ENCODE data around the gene ABCC9. TPM values are rescaled to one million over a fixed set of nuclear protein-coding genes. Genes with fewer than 3 reads are reported as not detected.
"Not testable (repeated sequence)": the region's sequence is repeated elsewhere in the genome, so short reads cannot be mapped to it uniquely, and the experiment has no call there.

The ABCC9 gene
- total RNA-seq, 1 donor from 2014 or later: 0.02 TPM

DNA sequence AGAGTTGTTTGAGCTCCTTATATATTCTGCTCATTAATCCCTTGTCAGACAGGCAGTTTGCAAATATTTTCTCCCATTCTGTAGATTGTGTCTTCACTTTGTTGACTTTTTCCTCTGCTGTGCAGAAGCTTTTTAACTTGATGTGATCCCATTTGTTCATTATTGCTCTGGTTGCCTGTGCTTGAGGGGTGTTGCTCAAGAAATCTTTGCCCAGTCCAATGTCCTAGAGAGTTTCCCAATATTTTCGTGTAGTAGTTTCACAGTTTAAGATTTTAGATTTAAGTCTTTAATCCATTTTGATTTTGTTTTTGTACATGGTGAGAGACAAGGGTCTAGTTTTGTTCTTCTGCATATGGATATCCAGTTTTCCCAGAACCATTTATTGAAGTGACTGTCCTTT, 19.8 kb downstream of the ABCC9 start:
- intact Hi-C loops (cut with micrococcal nuclease): no loop called here
- H3K27me3 Mint-ChIP-seq (ENCODE audit: low read depth): peaks cover 2% of the 10 kb centered on the region
- no peaks in the 10 kb centered on the region for H3K9me3 Mint-ChIP-seq
- no peak for DNase-seq (ENCODE audit: low spot score)
- H3K4me1 Mint-ChIP-seq (ENCODE audit: low read depth): no peaks in the 10 kb centered on the region
- H3K27ac Mint-ChIP-seq: no peak overlapping the region
- no peaks in the 10 kb centered on the region for H3K36me3 Mint-ChIP-seq (ENCODE audit: low read depth)
- H3K4me3 Mint-ChIP-seq (ENCODE audit: low read depth): no peak overlapping the region

DNA sequence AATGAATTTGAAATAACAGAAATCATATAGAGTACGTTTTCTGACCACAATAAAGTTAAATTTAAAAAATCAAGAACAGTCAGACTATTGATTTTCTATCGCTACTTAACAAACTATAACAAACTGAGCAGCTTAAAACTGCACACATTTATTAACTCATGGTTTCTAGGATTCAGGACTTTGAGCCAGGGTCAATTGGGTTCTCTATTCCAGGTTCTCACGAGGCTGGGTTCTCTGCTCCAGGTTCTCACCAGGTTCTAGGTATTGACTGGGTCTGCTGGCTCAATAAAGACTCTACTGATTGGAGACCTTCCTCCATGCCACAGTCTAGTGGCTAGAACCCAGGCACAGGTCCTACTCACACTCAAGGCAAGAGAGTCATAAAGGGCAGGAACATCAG, 22.8 kb downstream of the ABCC9 start:
- H3K4me3 Mint-ChIP-seq (ENCODE audit: low read depth): no peak overlapping the region
- H3K27ac Mint-ChIP-seq: no peak overlapping the region
- intact Hi-C loops (cut with micrococcal nuclease): no loop called here
- no peaks in the 10 kb centered on the region for H3K4me1 Mint-ChIP-seq (ENCODE audit: low read depth)
- H3K27me3 Mint-ChIP-seq (ENCODE audit: low read depth): peaks cover 2% of the 10 kb centered on the region
- H3K9me3 Mint-ChIP-seq: no peaks in the 10 kb centered on the region
- no peak for DNase-seq (ENCODE audit: low spot score)
- H3K36me3 Mint-ChIP-seq (ENCODE audit: low read depth): no peaks in the 10 kb centered on the region

- H3K4me1 Mint-ChIP-seq (ENCODE audit: low read depth): no peaks in the 10 kb centered on the region
- DNase-seq (ENCODE audit: low spot score): no peak
- H3K4me3 Mint-ChIP-seq (ENCODE audit: low read depth): no peak overlapping the region
- H3K36me3 Mint-ChIP-seq (ENCODE audit: low read depth): no peaks in the 10 kb centered on the region
- peaks cover 2% of the 10 kb centered on the region for H3K27me3 Mint-ChIP-seq (ENCODE audit: low read depth)
- no peaks in the 10 kb centered on the region for H3K9me3 Mint-ChIP-seq
- H3K27ac Mint-ChIP-seq: no peak overlapping the region
- intact Hi-C loops (cut with micrococcal nuclease): no loop called here
These were observed 27.4 kb downstream of the ABCC9 start for GRCh38 chr12:21913823-21914222.

DNA sequence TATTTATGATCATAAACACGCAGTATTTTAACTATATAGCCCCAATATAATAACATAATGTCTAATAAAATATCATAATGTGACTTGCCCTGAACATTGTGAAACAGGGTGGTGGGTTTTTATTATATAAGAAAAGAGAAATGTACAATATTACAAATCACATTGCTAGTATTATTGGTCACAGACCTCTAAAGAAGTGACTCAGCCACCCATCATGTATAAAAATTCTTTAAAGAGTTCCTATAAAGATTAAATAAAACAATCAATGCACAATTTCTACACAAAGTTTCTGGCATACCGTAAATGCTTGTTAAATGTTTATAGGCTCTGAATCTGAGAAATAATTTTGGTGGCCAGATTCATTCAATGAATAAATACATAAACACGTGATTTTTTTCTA, 28.9 kb downstream of the ABCC9 start:
- Mint-ChIP-seq H3K36me3 (ENCODE audit: low read depth) (no peaks in the 10 kb centered on the region), H3K4me1 (ENCODE audit: low read depth) (no peaks in the 10 kb centered on the region), H3K27ac (no peak overlapping the region), H3K27me3 (ENCODE audit: low read depth) (no peaks in the 10 kb centered on the region), H3K4me3 (ENCODE audit: low read depth) (no peak overlapping the region), H3K9me3 (no peaks in the 10 kb centered on the region)
- intact Hi-C loops (cut with micrococcal nuclease): no loop called here
- no peak for DNase-seq (ENCODE audit: low spot score)

- H3K27me3 Mint-ChIP-seq (ENCODE audit: low read depth): no peaks in the 10 kb centered on the region
- no peak overlapping the region for H3K27ac Mint-ChIP-seq
- H3K4me3 Mint-ChIP-seq (ENCODE audit: low read depth): no peak overlapping the region
- H3K9me3 Mint-ChIP-seq: no peaks in the 10 kb centered on the region
- no peak for DNase-seq (ENCODE audit: low spot score)
- no peaks in the 10 kb centered on the region for H3K4me1 Mint-ChIP-seq (ENCODE audit: low read depth)
- H3K36me3 Mint-ChIP-seq (ENCODE audit: low read depth): no peaks in the 10 kb centered on the region
- intact Hi-C loops (cut with micrococcal nuclease): no loop called here
These were observed 29.4 kb downstream of the ABCC9 start for GRCh38 chr12:21911832-21912231.

GRCh38 chr12:21910657-21911056, 30.6 kb downstream of the ABCC9 start:
- no peak overlapping the region for H3K27ac Mint-ChIP-seq
- no peak for DNase-seq (ENCODE audit: low spot score)
- no peak overlapping the region for H3K4me3 Mint-ChIP-seq (ENCODE audit: low read depth)
- intact Hi-C loops (cut with micrococcal nuclease): no loop called here
- H3K4me1 Mint-ChIP-seq (ENCODE audit: low read depth): no peaks in the 10 kb centered on the region
- no peaks in the 10 kb centered on the region for H3K36me3 Mint-ChIP-seq (ENCODE audit: low read depth)
- no peaks in the 10 kb centered on the region for H3K9me3 Mint-ChIP-seq
- no peaks in the 10 kb centered on the region for H3K27me3 Mint-ChIP-seq (ENCODE audit: low read depth)

DNA sequence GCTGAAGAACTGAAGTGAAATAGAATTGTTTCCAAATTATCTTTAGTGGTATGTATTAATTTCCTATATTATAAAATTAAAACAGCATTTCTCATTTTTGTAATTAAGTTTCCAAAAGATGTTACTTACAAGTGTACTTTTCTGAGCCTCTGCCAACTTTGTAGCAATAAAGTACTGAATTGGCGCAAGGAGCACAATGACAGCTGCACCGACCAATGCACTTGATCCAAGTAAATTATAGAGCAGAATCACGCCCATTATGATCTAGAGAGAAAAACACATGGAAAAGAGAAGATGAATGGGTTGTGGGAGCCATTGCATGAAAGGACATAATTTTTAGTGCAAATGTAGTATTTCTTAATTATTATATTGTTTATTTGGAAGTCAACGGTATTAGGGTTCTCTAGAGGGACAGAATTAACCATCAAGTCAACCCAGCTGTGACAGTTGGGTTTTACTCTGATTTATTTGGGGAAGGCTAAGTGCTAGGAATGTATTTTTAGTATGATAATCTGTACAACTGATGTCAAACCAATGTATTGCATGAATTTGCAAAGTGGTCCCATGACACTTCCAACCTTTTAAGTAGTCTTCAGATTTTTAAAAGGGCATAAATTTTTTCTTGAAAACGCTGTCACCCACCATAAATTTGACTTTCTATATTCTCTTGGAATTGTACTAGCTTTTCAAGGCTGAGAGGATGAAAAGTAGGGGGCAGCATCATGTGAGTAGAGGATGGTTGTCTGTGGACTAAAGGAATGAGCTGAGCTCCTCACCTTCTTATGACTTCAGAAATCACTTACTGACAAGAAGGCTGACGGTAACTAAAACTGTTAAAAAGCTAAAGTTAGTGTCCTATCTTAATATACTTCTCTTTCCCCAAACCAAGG, 33.0 kb downstream of the ABCC9 start:
- Mint-ChIP-seq H3K36me3 (ENCODE audit: low read depth) (no peaks in the 10 kb centered on the region), H3K27ac (no peak overlapping the region), H3K27me3 (ENCODE audit: low read depth) (no peaks in the 10 kb centered on the region), H3K9me3 (no peaks in the 10 kb centered on the region), H3K4me3 (ENCODE audit: low read depth) (no peak overlapping the region), H3K4me1 (ENCODE audit: low read depth) (no peaks in the 10 kb centered on the region)
- intact Hi-C loops (cut with micrococcal nuclease): no loop called here
- no peak for DNase-seq (ENCODE audit: low spot score)

DNA sequence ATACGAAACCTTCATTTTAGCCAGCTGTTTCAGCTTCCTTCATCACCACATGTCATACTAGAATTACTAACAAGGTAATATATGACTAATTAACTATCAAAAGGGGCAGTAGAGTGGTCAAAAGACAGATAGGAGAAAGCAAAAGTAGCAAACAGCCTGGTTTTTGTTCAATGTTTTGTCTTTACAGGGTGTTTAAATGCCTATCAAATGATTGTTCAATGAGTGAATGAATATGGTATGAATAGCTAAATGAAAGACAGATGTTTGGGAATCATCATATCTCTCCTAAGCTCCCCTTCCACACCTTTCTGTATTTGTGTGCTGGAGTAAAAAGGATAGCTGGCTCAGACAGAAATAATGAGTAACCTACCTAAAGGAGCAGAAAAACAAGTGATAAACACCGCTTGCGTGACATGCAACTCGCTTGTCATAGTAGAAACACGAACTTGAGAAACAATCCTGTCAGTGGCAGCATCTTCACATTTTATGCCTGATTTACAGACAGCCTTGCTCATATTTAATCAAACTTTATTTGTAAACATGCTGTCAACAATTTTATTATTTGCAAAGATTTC, 34.2 kb downstream of the ABCC9 start:
- Mint-ChIP-seq H3K9me3 (no peaks in the 10 kb centered on the region), H3K36me3 (ENCODE audit: low read depth) (no peaks in the 10 kb centered on the region), H3K27me3 (ENCODE audit: low read depth) (no peaks in the 10 kb centered on the region), H3K4me1 (ENCODE audit: low read depth) (no peaks in the 10 kb centered on the region), H3K4me3 (ENCODE audit: low read depth) (no peak overlapping the region), H3K27ac (no peak overlapping the region)
- no peak for DNase-seq (ENCODE audit: low spot score)
- intact Hi-C loops (cut with micrococcal nuclease): no loop called here

- intact Hi-C loops (cut with micrococcal nuclease): not testable (repeated sequence)
These were observed 41.7 kb downstream of the ABCC9 start for GRCh38 chr12:21899532-21899931.

DNA sequence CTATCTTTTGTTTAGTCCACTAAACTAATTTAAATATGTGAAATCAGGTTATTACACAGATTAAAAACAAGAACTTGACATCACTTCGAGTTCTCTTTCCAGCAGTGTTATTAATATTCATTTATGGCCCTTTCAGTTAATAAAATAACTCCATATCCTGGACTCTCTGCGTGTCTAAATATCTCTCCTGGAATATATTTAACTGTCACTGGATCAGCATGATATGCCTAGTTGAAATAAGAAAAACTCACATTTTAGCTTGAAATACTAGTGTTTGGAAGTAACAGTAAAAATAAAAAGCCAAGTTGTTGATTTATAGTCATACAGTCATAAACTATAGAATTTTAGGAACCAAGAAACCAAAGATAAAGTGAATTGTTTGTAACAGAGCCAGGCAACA, 45.6 kb downstream of the ABCC9 start:
- no peak overlapping the region for H3K27ac Mint-ChIP-seq
- no peaks in the 10 kb centered on the region for H3K4me1 Mint-ChIP-seq (ENCODE audit: low read depth)
- DNase-seq (ENCODE audit: low spot score): no peak
- no peaks in the 10 kb centered on the region for H3K27me3 Mint-ChIP-seq (ENCODE audit: low read depth)
- no peaks in the 10 kb centered on the region for H3K9me3 Mint-ChIP-seq
- no peaks in the 10 kb centered on the region for H3K36me3 Mint-ChIP-seq (ENCODE audit: low read depth)
- no peak overlapping the region for H3K4me3 Mint-ChIP-seq (ENCODE audit: low read depth)
- intact Hi-C loops (cut with micrococcal nuclease): no loop called here

More at GRCh38 chr12:21899532-21899931, 41.7 kb downstream of the ABCC9 start:
- H3K27me3 Mint-ChIP-seq (ENCODE audit: low read depth); H3K36me3 Mint-ChIP-seq (ENCODE audit: low read depth); H3K9me3 Mint-ChIP-seq; H3K4me1 Mint-ChIP-seq (ENCODE audit: low read depth); DNase-seq (ENCODE audit: low spot score); H3K4me3 Mint-ChIP-seq (ENCODE audit: low read depth); H3K27ac Mint-ChIP-seq: not testable (repeated sequence)

DNA sequence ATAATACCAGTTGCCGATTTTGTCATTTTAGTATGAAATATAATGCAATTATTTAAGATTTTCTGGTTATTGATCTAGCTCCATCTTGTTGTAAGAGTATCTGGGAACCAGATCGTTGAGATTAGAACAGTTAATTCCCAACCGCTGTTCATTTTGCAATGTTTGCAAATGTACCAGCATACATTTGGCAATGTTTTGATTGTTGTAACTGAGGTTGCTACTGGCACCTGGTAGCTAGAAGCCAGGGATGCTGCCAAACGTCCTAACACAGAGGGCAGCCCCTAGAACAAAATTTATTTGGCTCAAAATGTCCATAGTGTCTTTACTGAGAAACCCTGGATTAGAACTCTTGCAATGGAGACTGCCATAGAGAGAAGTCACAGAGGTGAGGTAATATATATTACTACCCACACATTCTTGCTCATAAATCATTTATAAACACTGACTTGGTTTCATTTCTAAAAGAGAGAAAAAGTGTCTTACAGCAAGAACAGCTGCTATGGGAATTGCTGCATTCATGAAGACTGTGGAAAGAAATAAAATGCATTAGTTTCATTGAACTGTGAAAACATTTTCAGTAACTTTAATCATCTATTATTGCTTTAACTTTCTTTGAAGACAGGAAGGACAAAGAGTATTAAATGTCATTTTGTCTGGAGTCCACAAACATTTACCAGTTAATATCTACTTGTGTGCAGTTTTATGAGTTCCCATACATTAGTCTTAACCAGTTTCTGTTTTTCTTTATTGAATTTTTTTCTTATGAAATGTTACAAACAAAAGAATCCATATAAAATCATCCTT, 46.2 kb downstream of the ABCC9 start:
- no peak overlapping the region for H3K4me3 Mint-ChIP-seq (ENCODE audit: low read depth)
- intact Hi-C loops (cut with micrococcal nuclease): no loop called here
- no peak for DNase-seq (ENCODE audit: low spot score)
- H3K36me3 Mint-ChIP-seq (ENCODE audit: low read depth): no peaks in the 10 kb centered on the region
- no peaks in the 10 kb centered on the region for H3K9me3 Mint-ChIP-seq
- no peaks in the 10 kb centered on the region for H3K27me3 Mint-ChIP-seq (ENCODE audit: low read depth)
- no peaks in the 10 kb centered on the region for H3K4me1 Mint-ChIP-seq (ENCODE audit: low read depth)
- no peak overlapping the region for H3K27ac Mint-ChIP-seq

- Mint-ChIP-seq H3K4me3 (ENCODE audit: low read depth) (no peak overlapping the region), H3K4me1 (ENCODE audit: low read depth) (no peaks in the 10 kb centered on the region), H3K27me3 (ENCODE audit: low read depth) (no peaks in the 10 kb centered on the region), H3K27ac (no peak overlapping the region), H3K9me3 (no peaks in the 10 kb centered on the region), H3K36me3 (ENCODE audit: low read depth) (no peaks in the 10 kb centered on the region)
- DNase-seq (ENCODE audit: low spot score): no peak
- intact Hi-C loops (cut with micrococcal nuclease): no loop called here
These were observed 47.3 kb downstream of the ABCC9 start for GRCh38 chr12:21893924-21894323.

- H3K4me3 Mint-ChIP-seq (ENCODE audit: low read depth): no peak overlapping the region
These were observed 48.9 kb downstream of the ABCC9 start for GRCh38 chr12:21892341-21892740.

More at GRCh38 chr12:21892341-21892740, 48.9 kb downstream of the ABCC9 start:
- intact Hi-C loops (cut with micrococcal nuclease): no loop called here
- no peaks in the 10 kb centered on the region for H3K36me3 Mint-ChIP-seq (ENCODE audit: low read depth)
- H3K27me3 Mint-ChIP-seq (ENCODE audit: low read depth): no peaks in the 10 kb centered on the region
- DNase-seq (ENCODE audit: low spot score): no peak
- no peaks in the 10 kb centered on the region for H3K9me3 Mint-ChIP-seq
- H3K4me1 Mint-ChIP-seq (ENCODE audit: low read depth): no peaks in the 10 kb centered on the region
- H3K27ac Mint-ChIP-seq: no peak overlapping the region
